ENCODE data around the gene LRP4. TPM values are rescaled to one million over a fixed set of nuclear protein-coding genes. Genes with fewer than 3 reads are reported as not detected.

The LRP4 gene
- total RNA-seq, 1 experiment from 2014 or later, result 11.6 TPM

DNA sequence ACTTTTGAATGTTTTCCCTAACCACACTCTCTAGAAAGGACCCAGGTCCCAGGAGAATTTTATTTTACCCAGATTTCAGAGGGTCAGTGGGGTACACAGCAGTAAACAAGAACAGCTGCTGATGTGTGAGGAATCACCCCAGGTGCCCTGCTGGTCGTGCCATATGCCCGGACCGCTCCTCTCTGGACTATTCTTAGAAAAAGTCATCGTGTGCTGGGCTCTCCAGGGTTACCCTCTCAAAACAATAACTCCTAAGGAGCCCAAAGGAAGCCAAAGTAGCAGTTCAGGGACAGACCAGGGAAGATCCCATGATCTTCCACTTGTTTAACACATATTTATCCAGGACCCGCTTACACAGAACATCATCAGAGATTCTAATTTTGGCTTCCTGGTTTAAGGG lies 29.7 kb downstream of the LRP4 start:
- H3K9me3 ChIP-seq (ENCODE audit: control insufficient read depth, low read depth, low read length), result no peaks in the 10 kb centered on the region
- H3K4me3 Mint-ChIP-seq, result no peak overlapping the region
- no peaks in the 10 kb centered on the region for H3K79me1 ChIP-seq (ENCODE audit: insufficient read depth, low read depth, low read length, poor library complexity, severe bottlenecking)
- H3K18ac ChIP-seq (ENCODE audit: insufficient read length, low read depth, low read length), result no peak overlapping the region
- no peaks in the 10 kb centered on the region for H3K27me3 ChIP-seq (ENCODE audit: insufficient read depth, low read length)
- peaks cover 3% of the 10 kb centered on the region for H4K20me1 ChIP-seq (ENCODE audit: control insufficient read depth, insufficient read depth, insufficient read length)
- peaks cover 0 to 4% of the 10 kb centered on the region in 2 experiments; a peak in 1 of 5 replicates for H3K9me3 Mint-ChIP-seq
- H3T11ph ChIP-seq (ENCODE audit: low read length), result no peak overlapping the region
- no peak overlapping the region for H3K23ac ChIP-seq (ENCODE audit: insufficient read length, low read depth, low read length)
- H4K8ac ChIP-seq (replicated peaks; ENCODE audit: insufficient read length, low read depth, low read length), result no peak overlapping the region
- no peak overlapping the region for H2AK5ac ChIP-seq (ENCODE audit: insufficient read length, low read length)
- no peak overlapping the region for H3K14ac ChIP-seq (ENCODE audit: insufficient read depth, low read length)
- H4K91ac ChIP-seq (ENCODE audit: insufficient read length, low read depth, low read length), result no peak overlapping the region
- no peak overlapping the region for H2AFZ ChIP-seq (ENCODE audit: low read length)
- no peak overlapping the region for H3K27ac Mint-ChIP-seq
- H2BK15ac ChIP-seq (ENCODE audit: low read depth, low read length), result no peak overlapping the region
- no peak overlapping the region for H4K5ac ChIP-seq (ENCODE audit: insufficient read length, low read depth, low read length)
- H3K27me3 Mint-ChIP-seq (ENCODE audit: low read depth), result no peaks in the 10 kb centered on the region
- H3K4me1 Mint-ChIP-seq, result peaks cover 0 to 3% of the 10 kb centered on the region in 2 experiments; a peak in 1 of 4 replicates
- H3K4ac ChIP-seq (ENCODE audit: low read depth, low read length), result no peak overlapping the region
- no CpG with 5 or more reads among the region's 5 CpGs for WGBS (ENCODE audit: extremely low coverage, insufficient read length, low lambda C conversion rate)
- peaks cover 39 to 44% (median 44%) of the 10 kb centered on the region in 3 experiments for H3K36me3 Mint-ChIP-seq (ENCODE audit: insufficient read depth in 1 of 3, low read depth in 3 of 3)
- no peaks in the 10 kb centered on the region for H3K79me2 ChIP-seq (ENCODE audit: insufficient read depth, low read length)
- H2BK120ac ChIP-seq (ENCODE audit: low read depth, low read length, poor library complexity, severe bottlenecking), result no peak overlapping the region
- H2BK20ac ChIP-seq (ENCODE audit: low read depth, low read length, poor library complexity, severe bottlenecking), result no peak overlapping the region
- TF ChIP-seq, protein P1, sequence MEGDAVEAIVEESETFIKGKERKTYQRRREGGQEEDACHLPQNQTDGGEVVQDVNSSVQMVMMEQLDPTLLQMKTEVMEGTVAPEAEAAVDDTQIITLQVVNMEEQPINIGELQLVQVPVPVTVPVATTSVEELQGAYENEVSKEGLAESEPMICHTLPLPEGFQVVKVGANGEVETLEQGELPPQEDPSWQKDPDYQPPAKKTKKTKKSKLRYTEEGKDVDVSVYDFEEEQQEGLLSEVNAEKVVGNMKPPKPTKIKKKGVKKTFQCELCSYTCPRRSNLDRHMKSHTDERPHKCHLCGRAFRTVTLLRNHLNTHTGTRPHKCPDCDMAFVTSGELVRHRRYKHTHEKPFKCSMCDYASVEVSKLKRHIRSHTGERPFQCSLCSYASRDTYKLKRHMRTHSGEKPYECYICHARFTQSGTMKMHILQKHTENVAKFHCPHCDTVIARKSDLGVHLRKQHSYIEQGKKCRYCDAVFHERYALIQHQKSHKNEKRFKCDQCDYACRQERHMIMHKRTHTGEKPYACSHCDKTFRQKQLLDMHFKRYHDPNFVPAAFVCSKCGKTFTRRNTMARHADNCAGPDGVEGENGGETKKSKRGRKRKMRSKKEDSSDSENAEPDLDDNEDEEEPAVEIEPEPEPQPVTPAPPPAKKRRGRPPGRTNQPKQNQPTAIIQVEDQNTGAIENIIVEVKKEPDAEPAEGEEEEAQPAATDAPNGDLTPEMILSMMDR (conservative IDR thresholded peaks at IDR 0.05), result no peak
- no peak overlapping the region for H3K27ac ChIP-seq (ENCODE audit: insufficient read length, low read depth, low read length)
- no peak overlapping the region for H2BK5ac ChIP-seq (ENCODE audit: insufficient read length, low read length)
- H3K56ac ChIP-seq (ENCODE audit: insufficient read length, low read depth, low read length), result no peak overlapping the region
- DNase-seq, result no peak
- H3K23me2 ChIP-seq (ENCODE audit: insufficient read length, low read depth, low read length, poor library complexity, severe bottlenecking), result no peaks in the 10 kb centered on the region
- H3K4me1 ChIP-seq (ENCODE audit: insufficient read depth, low read length), result no peaks in the 10 kb centered on the region
- H3K9ac ChIP-seq (ENCODE audit: extremely low read depth, insufficient read length, low read length), result no peak overlapping the region
- no peak overlapping the region for H2BK12ac ChIP-seq (ENCODE audit: insufficient read length, low read depth, low read length)
- no peak overlapping the region for H3K4me2 ChIP-seq (ENCODE audit: insufficient read depth, insufficient read length, low read length)
